HL-60 (cell line): ENCODE results near the gene DLEC1.

Experiments
- CTCF ChIP-seq: IDR thresholded peaks from one replicate; pipeline ENCODE4 v1.5.1; 2011; ENCODE audit warnings: low read length, control low read depth, inconsistent platforms; ENCODE audit not compliant: insufficient read depth
- POLR2AphosphoS5 ChIP-seq: IDR thresholded peaks from 2 replicates; pipeline ENCODE4 v1.6.1; 2012; ENCODE audit warnings: low read depth

- TF ChIP-seq POLR2AphosphoS5 = no peak
- no peak for TF ChIP-seq CTCF
Observed at GRCh38 chr3:37991823-37992222, 47.2 kb upstream of the DLEC1 start.
